Natural killer cell treated with Interleukin-12 subunit alpha and Interleukin-12 subunit beta and Interleukin-15 and Interleukin-18, amount 100 ng/mL, for 72 hours (primary cell): ENCODE results near the gene RAD54L. TPM values are rescaled to one million over a fixed set of nuclear protein-coding genes. Genes with fewer than 3 reads are reported as not detected.
A peak's percentile ranks its signal among the peaks of the same experiment; 100 is the strongest.

Experiments used
- ATAC-seq, 2 donors: fragments of 150-1000 bp; cut with Tn5 transposase in 1 of 2; sonication (Bioruptor Pico), chemical (Tn5 transposase) in 1 of 2; 2 replicates each; pipeline ENCODE4 v1.10.0; 2021
- DNase-seq: peaks from one replicate; pipeline ENCODE4 v3.0.0; 2022; ENCODE audit warnings: low spot score
- H3K27ac Mint-ChIP-seq, 2 donors: 1 replicate in 1 of 2; 2 replicates in 1 of 2; pipeline ENCODE4 v1.8.0; 2022; ENCODE audit warnings: mixed read lengths in 2 of 2, mild to moderate bottlenecking in 1 of 2, moderate library complexity in 1 of 2
- H3K27me3 Mint-ChIP-seq, 2 donors: 1 replicate in 1 of 2; 2 replicates in 1 of 2; pipeline ENCODE4 v1.8.0; 2022; ENCODE audit warnings: mixed read lengths in 2 of 2
- H3K36me3 Mint-ChIP-seq: one replicate; pipeline ENCODE4 v1.8.0; 2022; ENCODE audit warnings: mixed read lengths
- H3K4me1 Mint-ChIP-seq, 2 donors: 1 replicate in 1 of 2; 2 replicates in 1 of 2; pipeline ENCODE4 v1.8.0; 2022; ENCODE audit warnings: low read depth in 2 of 2, mixed read lengths in 2 of 2, mild to moderate bottlenecking in 1 of 2
- H3K4me3 Mint-ChIP-seq: one replicate; pipeline ENCODE4 v1.8.0; 2022; ENCODE audit warnings: mixed read lengths
- H3K9me3 Mint-ChIP-seq: 2 replicates; pipeline ENCODE4 v1.8.0; 2022; ENCODE audit warnings: mixed read lengths
- total RNA-seq, 2 donors: library from RNA; stranded (reverse); gene quantifications; one replicate each; pipeline ENCODE4 v1.2.3, GENCODE V29; 2022

The RAD54L gene
- 10 to 100 TPM; 23.3 to 87.5 TPM for total RNA-seq

DNA sequence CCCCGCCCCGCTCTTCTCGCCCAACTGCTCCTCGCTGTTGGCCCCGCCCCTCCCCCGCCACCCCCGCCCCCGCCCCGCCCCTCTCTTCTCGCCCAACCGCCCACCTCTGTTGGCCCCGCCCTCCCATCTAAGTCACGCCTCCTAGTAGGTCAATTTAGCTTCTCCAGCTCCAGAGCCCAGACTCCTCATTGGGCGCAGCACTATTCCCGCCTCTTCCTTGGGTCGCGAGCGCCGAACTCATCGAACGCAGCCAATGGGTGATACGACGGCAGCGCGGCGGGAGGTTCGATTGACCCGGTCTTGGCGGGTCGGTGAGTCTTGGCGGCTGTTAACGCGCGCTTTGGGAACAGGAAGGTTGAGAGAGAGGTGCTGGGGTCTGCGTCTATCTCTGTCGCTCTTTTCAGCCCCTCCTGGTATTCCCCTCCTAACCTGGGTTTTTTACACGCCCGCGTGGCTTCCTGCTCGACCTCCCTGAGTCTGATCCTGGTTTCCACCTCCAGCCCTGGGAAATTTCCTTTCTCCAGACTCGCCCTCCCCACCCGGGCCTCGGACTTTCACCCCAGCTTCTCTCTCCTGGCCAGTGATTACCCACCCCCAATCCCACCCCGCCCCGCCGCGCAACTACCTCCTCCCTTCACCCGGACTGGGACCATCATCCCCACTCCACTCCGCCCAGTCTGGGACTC lies at the start of gene RAD54L:
Gene RAD54L (plus strand): TSS at position 328 of the 686 bp plus-strand sequence. CDS start 643 bp downstream, outside the sequence.
- ATAC-seq = peak; percentile 96 to 98
- H3K27ac Mint-ChIP-seq = peak within 1 kb of the TSS; percentile 85 to 86
- DNase-seq = peak; percentile 98
- H3K9me3 Mint-ChIP-seq = no peaks in the 10 kb centered on the region
- peaks cover 11 to 20% of the 10 kb centered on the region in 2 donors for H3K4me1 Mint-ChIP-seq
- H3K36me3 Mint-ChIP-seq = peaks cover 5% of the 10 kb centered on the region
- H3K27me3 Mint-ChIP-seq = no peaks in the 10 kb centered on the region
- H3K4me3 Mint-ChIP-seq = peak within 1 kb of the TSS; percentile 95

DNA sequence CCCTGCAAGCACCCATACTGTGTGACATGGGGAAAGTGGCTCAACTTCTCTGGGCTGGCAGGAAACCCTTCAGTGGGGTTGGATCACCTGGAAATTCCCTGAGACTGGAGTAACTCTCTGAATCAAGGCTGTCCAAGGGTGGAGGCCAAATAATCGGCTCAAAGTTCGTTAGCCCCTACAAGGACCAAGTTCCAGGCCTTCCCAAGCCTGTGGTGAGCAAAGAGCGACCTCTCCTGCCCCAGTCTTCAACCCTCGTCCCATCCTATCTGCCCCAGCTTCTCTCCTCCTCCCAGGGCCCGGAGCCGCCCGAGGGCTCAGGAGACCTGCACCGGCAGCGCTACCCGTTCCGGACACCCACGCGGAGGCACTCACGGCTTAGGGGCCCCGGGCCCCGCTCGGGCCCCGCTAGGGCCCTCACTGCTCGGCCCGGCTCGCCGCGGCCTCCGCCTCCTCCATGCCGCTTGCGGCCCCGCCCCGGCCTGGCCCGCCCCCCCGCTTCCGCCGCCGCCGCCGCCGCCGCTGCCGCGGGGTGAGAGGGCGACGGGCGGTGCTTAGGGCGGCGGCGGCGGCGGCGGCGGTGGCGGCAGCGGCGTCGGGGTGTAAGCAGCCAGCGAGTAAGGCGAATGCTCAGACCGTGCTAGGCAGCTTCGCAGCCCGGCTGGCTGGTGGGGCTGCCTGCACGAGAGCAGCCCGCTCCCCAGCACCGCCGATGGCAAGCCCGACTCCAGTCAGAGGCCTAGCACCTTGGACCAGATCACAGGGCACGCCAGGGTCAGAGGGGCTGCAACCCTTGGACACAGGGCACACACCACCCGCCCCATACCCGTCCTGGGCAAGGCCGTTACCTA lies 49.4 kb upstream of the RAD54L start, which contains the start of gene POMGNT1:
Gene POMGNT1 (minus strand): TSS at position 471 of the 848 bp plus-strand sequence. CDS start 613 bp downstream, outside the sequence.
- Mint-ChIP-seq H3K4me3 (peak within 1 kb of the TSS; percentile 78), H3K27ac (no peak within 1 kb of the TSS), H3K9me3 (no peaks in the 10 kb centered on the region), H3K4me1 (peaks cover 6 to 11% of the 10 kb centered on the region in 2 donors), H3K36me3 (no peaks in the 10 kb centered on the region), H3K27me3 (peaks cover 0 to 2% of the 10 kb centered on the region in 2 donors)
- DNase-seq (peak; percentile 80), ATAC-seq (peak; percentile 97 to 99)

DNA sequence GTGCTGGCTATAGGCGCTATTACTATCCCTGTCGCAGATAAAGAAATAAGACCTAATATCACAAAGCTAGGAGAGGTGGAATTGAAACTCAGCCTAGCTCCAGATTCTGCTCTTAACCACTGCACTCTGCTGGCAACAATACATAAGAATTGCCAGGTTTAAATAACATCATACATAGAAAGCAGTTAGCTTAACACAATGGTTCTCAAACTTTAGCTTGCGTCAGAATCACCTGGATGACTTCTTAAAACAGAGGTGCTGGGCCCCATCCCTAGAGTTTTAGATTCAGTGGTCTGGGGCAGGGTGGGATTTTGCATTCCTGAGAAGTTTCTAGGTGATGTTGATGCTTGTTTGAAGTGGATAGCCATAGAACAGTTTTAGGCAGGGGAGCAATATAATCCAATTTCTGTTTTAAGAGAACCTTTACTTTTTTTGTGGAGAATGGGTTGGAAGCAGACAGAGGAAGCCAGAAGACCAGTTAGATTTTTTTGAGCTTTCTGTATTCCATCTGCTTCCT lies 48.3 kb upstream of the RAD54L start:
- H3K27ac Mint-ChIP-seq = no peak overlapping the region
- peaks cover 0 to 2% of the 10 kb centered on the region in 2 donors for H3K27me3 Mint-ChIP-seq
- no peaks in the 10 kb centered on the region for H3K9me3 Mint-ChIP-seq
- peaks cover 6 to 11% of the 10 kb centered on the region in 2 donors for H3K4me1 Mint-ChIP-seq
- ATAC-seq = no peak
- DNase-seq = no peak
- no peaks in the 10 kb centered on the region for H3K36me3 Mint-ChIP-seq
- peak overlapping the region; percentile 78 for H3K4me3 Mint-ChIP-seq

DNA sequence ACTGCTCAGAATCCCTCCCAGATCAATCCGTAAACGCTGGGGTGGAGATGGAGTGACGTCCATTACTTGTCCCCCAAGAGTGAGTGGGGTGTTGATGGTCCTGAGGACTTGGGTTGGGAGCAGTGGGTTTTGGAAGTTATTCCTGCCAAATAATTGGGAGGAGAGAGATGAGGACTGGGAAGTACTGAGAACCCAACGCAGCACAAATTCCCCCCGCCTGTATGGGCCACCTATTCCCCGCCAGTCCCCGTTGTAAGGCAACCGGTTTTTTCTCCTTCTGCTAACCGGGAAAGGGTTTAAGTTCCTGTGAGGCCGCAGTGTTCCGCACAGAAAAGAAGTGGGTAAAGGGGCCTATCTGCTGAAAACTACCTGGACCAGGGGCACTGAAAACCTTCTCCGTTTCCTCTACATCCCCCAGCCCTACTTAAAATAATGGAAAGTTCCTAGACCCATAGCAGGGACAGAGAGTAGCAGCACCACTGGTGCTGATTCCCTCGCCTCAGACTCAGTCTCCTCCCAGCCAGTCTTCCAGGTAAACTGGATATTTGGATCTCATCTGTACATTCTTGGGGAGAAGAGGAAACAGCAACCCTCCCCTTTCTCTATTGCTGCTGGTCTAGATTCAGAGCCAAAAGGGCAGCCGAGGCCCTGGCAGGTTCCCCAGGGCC lies 43.7 kb upstream of the RAD54L start:
- Mint-ChIP-seq H3K27ac (no peak overlapping the region), H3K4me1 (peaks cover 6% of the 10 kb centered on the region in 2 donors), H3K4me3 (no peak overlapping the region)

DNA sequence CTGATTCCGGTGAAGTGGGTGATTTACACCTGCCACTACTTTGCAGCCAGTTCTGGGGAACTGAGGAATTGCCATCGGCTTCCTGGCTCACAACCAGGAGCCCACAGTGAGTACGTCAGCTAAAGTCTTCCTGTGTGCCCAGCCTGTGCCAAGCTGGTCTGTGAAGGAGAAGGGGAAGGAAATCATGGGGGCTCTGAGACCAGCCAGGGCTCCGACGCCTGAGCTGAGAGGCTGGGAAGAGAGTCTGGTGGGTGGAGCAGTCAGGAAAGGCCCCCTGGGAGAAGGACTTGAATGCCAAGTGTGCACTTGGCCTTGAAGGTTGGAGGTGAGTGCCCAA lies 43.2 kb upstream of the RAD54L start:
- DNase-seq (no peak), ATAC-seq (no peak)
- H3K4me1 Mint-ChIP-seq = peaks cover 6% of the 10 kb centered on the region in 2 donors
- no peak overlapping the region for H3K4me3 Mint-ChIP-seq
- no peak overlapping the region for H3K27ac Mint-ChIP-seq
- peaks cover 0 to 2% of the 10 kb centered on the region in 2 donors for H3K27me3 Mint-ChIP-seq
- H3K9me3 Mint-ChIP-seq = no peaks in the 10 kb centered on the region
- H3K36me3 Mint-ChIP-seq = no peaks in the 10 kb centered on the region

More for the DNA sequence above, 43.7 kb upstream of the RAD54L start:
- H3K36me3 Mint-ChIP-seq = no peaks in the 10 kb centered on the region
- H3K9me3 Mint-ChIP-seq = no peaks in the 10 kb centered on the region
- peaks cover 0 to 2% of the 10 kb centered on the region in 2 donors for H3K27me3 Mint-ChIP-seq
- ATAC-seq = no peak
- DNase-seq = no peak

DNA sequence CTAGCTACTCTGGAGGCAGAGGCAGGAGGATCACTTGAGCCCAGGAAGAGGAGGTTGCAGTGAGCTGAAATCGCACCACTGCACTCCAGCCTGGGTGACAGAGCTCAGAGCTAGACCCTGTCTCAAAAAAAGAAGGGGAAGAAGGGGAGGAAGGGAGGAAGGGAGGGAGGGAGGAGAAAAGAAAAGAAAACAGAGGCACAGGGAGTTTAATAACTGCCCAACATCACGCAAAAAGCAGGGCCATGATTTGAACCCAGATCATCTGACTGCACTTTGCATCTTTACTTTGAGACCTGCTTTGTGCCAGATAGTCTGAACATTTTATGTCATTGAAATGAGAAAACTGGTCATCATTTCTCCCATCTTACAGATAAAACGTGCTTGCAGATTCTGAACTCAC lies 42.4 kb upstream of the RAD54L start:
- peaks cover 6% of the 10 kb centered on the region in 2 donors for H3K4me1 Mint-ChIP-seq
- no peak overlapping the region for H3K4me3 Mint-ChIP-seq
- no peak overlapping the region for H3K27ac Mint-ChIP-seq
- peaks cover 0 to 2% of the 10 kb centered on the region in 2 donors for H3K27me3 Mint-ChIP-seq
- ATAC-seq = no peak
- no peak for DNase-seq
- no peaks in the 10 kb centered on the region for H3K9me3 Mint-ChIP-seq
- H3K36me3 Mint-ChIP-seq = no peaks in the 10 kb centered on the region

DNA sequence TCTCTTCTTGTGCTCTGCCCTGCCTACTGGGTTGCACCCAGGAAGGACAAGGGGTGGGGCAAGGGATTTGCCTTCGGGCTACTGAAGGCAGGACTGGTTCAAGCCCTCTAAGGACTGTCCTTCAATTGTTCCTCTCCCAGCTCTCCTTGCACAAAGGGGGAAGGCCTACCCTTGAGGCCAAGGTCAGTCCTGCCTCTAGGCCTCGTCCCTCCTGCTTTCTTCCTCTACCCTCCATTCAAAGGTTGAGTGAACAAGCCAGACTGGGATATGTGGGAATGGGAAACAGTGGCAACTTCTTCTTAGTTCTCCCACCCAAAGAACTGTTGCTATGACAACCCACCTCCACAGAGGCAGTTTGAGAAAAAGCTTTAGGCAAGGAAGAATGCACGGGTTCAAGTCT lies 41.8 kb upstream of the RAD54L start:
- Mint-ChIP-seq H3K27me3 (peaks cover 0 to 2% of the 10 kb centered on the region in 2 donors), H3K27ac (no peak overlapping the region), H3K4me3 (no peak overlapping the region), H3K4me1 (peaks cover 6% of the 10 kb centered on the region in 2 donors), H3K36me3 (no peaks in the 10 kb centered on the region), H3K9me3 (no peaks in the 10 kb centered on the region)
- ATAC-seq (no peak), DNase-seq (no peak)

DNA sequence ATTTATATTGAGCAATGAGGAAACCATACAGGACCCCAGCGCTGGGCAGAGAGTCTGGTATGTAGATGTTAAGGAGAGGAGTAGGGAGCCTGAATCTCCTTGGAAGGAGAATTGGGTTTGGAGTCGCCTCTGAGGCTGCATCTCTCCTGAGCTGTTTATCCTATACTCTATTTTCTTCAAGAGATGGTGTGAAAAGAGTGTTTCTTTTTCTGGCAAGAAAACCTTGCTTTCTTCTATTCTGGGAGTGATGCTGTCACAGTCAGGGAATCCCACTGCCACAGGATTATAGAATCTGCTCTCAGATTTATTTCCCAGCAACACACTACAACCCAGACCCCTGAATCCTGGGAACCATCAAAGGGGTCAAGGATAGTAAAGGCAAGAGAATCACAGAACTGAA lies 41.2 kb upstream of the RAD54L start:
- Mint-ChIP-seq H3K27me3 (peaks cover 0 to 2% of the 10 kb centered on the region in 2 donors), H3K4me3 (no peak overlapping the region), H3K4me1 (peaks cover 6% of the 10 kb centered on the region in 2 donors), H3K27ac (no peak overlapping the region), H3K36me3 (no peaks in the 10 kb centered on the region), H3K9me3 (no peaks in the 10 kb centered on the region)
- DNase-seq (no peak), ATAC-seq (no peak)

DNA sequence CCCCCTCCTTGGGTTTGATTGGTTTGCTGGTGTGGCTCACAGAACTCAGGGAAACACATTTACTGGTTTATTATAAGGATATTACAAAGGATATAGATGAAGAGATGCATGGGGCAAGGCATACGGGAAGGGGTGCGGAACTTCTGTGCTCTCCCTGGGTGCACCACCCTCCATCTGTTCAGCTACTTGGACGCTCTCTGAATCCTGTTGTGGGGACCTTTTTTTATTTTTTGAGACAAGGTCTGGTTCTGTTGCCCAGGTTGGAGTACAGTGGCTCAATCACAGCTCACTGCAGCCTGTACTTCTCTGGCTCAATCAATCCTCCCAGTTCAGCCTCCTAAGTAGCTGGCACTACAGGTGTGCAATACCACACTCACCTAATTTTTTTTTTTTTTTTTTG lies 37.0 kb upstream of the RAD54L start:
- ATAC-seq (no peak), DNase-seq (no peak)
- Mint-ChIP-seq H3K9me3 (no peaks in the 10 kb centered on the region), H3K27ac (no peak overlapping the region), H3K4me1 (no peaks in the 10 kb centered on the region), H3K4me3 (no peak overlapping the region), H3K36me3 (no peaks in the 10 kb centered on the region), H3K27me3 (no peaks in the 10 kb centered on the region)

DNA sequence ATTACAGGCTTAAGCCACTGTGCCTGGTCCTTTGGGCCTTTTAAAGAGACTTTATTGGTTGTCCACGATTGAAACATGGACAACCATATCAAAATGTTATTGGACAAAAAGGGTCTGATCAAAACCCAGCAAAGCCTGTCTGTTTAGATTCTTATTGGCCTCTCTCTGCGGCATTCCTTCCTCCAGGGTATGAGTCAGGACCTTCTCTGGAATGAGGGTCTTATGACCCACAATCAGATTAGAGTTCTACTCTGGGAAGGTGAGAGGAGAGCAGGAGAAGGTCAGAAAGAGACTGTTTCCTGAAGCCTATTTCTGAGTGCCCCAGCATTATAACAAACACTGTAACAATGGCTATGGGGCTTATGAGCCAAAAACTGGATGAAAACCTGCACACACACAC lies 36.5 kb upstream of the RAD54L start:
- H3K27me3 Mint-ChIP-seq = no peaks in the 10 kb centered on the region
- ATAC-seq = no peak
- no peak overlapping the region for H3K27ac Mint-ChIP-seq
- H3K4me1 Mint-ChIP-seq = no peaks in the 10 kb centered on the region
- H3K9me3 Mint-ChIP-seq = no peaks in the 10 kb centered on the region
- no peak for DNase-seq
- H3K4me3 Mint-ChIP-seq = no peak overlapping the region
- no peaks in the 10 kb centered on the region for H3K36me3 Mint-ChIP-seq

DNA sequence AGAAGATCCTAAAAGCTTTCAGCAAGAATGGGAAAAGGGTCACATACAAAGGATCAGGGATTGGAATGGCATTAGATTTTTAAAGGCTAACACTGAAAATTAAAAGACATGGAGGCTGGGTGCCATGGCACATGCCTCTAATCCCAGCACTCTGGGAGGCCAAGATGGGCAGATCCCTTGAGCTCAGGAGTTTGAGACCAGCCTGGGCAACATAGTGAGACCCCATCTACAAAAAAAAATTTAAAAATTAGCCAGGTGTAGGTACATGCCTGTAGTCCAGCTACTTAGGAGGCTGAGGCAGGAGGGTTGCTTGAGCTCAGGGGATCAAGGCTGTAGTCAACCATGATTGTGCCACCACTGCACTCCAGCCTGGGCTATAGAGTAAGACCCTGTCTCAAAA lies 32.1 kb upstream of the RAD54L start:
- Mint-ChIP-seq H3K27me3 (peaks cover 3 to 7% of the 10 kb centered on the region in 2 donors), H3K9me3 (no peaks in the 10 kb centered on the region), H3K36me3 (no peaks in the 10 kb centered on the region), H3K4me1 (no peaks in the 10 kb centered on the region), H3K27ac (no peak overlapping the region), H3K4me3 (no peak overlapping the region)
- DNase-seq (no peak), ATAC-seq (no peak)

DNA sequence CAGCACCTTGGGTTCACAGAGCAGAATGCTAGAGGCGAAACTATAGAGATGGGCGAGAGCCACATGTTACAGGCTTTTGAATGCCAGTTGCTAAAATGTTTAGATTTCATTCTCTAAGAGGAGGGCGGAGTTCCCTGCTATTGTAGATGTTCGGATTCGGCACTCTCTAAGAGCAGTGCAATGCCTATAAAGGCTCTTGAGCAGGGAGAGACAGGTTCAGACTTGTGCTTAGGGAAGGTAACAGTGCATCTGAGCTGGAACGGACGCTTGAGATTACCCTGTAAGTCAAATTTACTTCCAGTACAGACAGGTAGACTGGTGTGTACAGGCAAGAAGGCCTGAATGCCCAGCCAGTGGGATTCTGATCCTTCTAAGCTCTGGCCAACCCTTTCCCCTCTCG lies 29.1 kb upstream of the RAD54L start:
- no peaks in the 10 kb centered on the region for H3K36me3 Mint-ChIP-seq
- H3K9me3 Mint-ChIP-seq = no peaks in the 10 kb centered on the region
- H3K27ac Mint-ChIP-seq = no peak overlapping the region
- no peak for ATAC-seq
- DNase-seq = no peak
- peaks cover 0 to 3% of the 10 kb centered on the region in 2 donors for H3K4me1 Mint-ChIP-seq
- peaks cover 3 to 7% of the 10 kb centered on the region in 2 donors for H3K27me3 Mint-ChIP-seq
- no peak overlapping the region for H3K4me3 Mint-ChIP-seq

DNA sequence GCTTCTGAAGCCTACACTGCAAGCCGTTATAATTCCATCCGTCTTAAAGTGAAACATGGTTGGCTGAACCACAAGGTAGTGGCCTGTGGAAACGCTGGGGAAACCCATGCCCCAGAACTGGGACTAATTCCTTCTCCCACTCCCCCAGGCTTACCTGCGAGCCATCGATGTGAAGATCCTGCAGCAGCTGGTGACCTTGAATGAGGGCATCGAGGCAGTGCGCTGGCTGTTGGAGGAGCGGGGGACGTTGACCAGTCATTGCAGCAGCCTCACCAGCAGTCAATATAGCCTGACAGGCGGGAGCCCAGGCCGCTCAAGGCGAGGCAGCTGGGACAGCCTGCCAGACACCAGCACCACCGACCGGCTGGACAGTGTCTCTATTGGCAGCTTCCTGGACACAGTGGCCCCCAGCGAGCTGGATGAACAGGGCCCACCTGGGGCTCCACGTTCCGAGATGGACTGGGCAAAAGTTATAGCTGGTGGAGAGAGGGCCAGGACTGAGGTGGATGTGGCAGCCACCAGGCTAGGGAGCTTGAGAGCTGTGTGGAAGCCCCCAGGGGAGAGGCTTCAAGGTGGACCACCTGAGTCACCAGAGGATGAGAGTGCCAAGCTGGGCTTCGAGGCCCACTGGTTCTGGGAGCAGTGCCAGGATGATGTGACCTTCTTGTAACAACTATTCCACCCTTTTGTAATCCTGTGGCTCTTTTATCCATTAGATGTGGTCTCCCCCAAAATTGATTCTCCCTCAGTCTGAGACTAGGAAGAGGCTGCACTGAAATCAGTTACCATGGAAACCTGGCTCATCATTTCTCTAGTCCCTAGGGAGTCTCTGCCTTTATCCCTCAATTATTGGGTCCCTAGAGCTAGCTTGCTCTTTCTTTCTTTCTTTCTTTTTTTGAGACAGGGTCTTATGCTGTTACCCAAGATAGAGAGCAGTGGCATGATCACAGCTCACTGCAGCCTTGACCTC lies 27.7 kb upstream of the RAD54L start:
- H3K36me3 Mint-ChIP-seq = no peaks in the 10 kb centered on the region
- no peak for ATAC-seq
- no peak for DNase-seq
- H3K9me3 Mint-ChIP-seq = no peaks in the 10 kb centered on the region
- no peak overlapping the region for H3K27ac Mint-ChIP-seq
- H3K27me3 Mint-ChIP-seq = peaks cover 3 to 7% of the 10 kb centered on the region in 2 donors
- H3K4me3 Mint-ChIP-seq = no peak overlapping the region
- peaks cover 0 to 3% of the 10 kb centered on the region in 2 donors for H3K4me1 Mint-ChIP-seq
